ENCODE results near the gene SP110. TPM values are rescaled to one million over a fixed set of nuclear protein-coding genes. Genes with fewer than 3 reads are reported as not detected.

The SP110 gene
- total RNA-seq, 2 donors from 2014 or later = 28.0 to 73.5 TPM

- Histone ChIP-seq H3K9me3 (no peaks in the 10 kb centered on the region), H3K36me3 (peaks cover 26% of the 10 kb centered on the region), H3K27me3 (replicated peaks; ENCODE audit: insufficient read depth) (no peaks in the 10 kb centered on the region), H3K4me1 (ENCODE audit: control insufficient read depth in 1 of 2, low read depth in 2 of 2) (peaks cover 13 to 21% of the 10 kb centered on the region in 2 donors), H3K27ac (no peak overlapping the region), H3K4me3 (no peak overlapping the region)
- ATAC-seq (ENCODE audit: insufficient number of reproducible peaks, low FRiP score, low read depth) (no peak), DNase-seq (ENCODE audit: low spot score) (no peak)
- no peak for TF ChIP-seq CTCF (IDR thresholded peaks at IDR 0.05)
Observed at GRCh38 chr2:230216489-230216888, 3.3 kb downstream of the SP110 start.

GRCh38 chr2:230209422-230210051 lies 10.2 kb downstream of the SP110 start:
- no peak for TF ChIP-seq CTCF (IDR thresholded peaks at IDR 0.05)
- Histone ChIP-seq H3K27me3 (replicated peaks; ENCODE audit: insufficient read depth) (no peaks in the 10 kb centered on the region), H3K36me3 (peaks cover 83% of the 10 kb centered on the region), H3K9me3 (no peaks in the 10 kb centered on the region), H3K4me3 (no peak overlapping the region), H3K27ac (no peak overlapping the region), H3K4me1 (ENCODE audit: control insufficient read depth in 1 of 2, low read depth in 2 of 2) (no peaks in the 10 kb centered on the region)
- no peak for DNase-seq (ENCODE audit: low spot score)
- ATAC-seq (ENCODE audit: insufficient number of reproducible peaks, low FRiP score, low read depth) = no peak

- Histone ChIP-seq H3K27ac (no peak overlapping the region), H3K36me3 (peaks cover 80% of the 10 kb centered on the region), H3K9me3 (no peaks in the 10 kb centered on the region), H3K27me3 (replicated peaks; ENCODE audit: insufficient read depth) (no peaks in the 10 kb centered on the region), H3K4me3 (no peak overlapping the region), H3K4me1 (ENCODE audit: control insufficient read depth in 1 of 2, low read depth in 2 of 2) (no peaks in the 10 kb centered on the region)
- TF ChIP-seq CTCF (IDR thresholded peaks at IDR 0.05) = no peak
- DNase-seq (ENCODE audit: low spot score) (no peak), ATAC-seq (ENCODE audit: insufficient number of reproducible peaks, low FRiP score, low read depth) (no peak)
Observed at GRCh38 chr2:230208576-230208975, 11.2 kb downstream of the SP110 start.

GRCh38 chr2:230205721-230206120 lies 14.1 kb downstream of the SP110 start:
- ATAC-seq (ENCODE audit: insufficient number of reproducible peaks, low FRiP score, low read depth) (no peak), DNase-seq (ENCODE audit: low spot score) (no peak)
- Histone ChIP-seq H3K36me3 (peaks cover 67% of the 10 kb centered on the region), H3K4me1 (ENCODE audit: control insufficient read depth in 1 of 2, low read depth in 2 of 2) (no peaks in the 10 kb centered on the region), H3K9me3 (no peaks in the 10 kb centered on the region), H3K4me3 (no peak overlapping the region), H3K27ac (no peak overlapping the region), H3K27me3 (replicated peaks; ENCODE audit: insufficient read depth) (no peaks in the 10 kb centered on the region)
- TF ChIP-seq CTCF (IDR thresholded peaks at IDR 0.05) = no peak

GRCh38 chr2:230205034-230205433 lies 14.8 kb downstream of the SP110 start:
- DNase-seq (ENCODE audit: low spot score) = no peak
- Histone ChIP-seq H3K27ac (no peak overlapping the region), H3K36me3 (peaks cover 67% of the 10 kb centered on the region), H3K27me3 (replicated peaks; ENCODE audit: insufficient read depth) (no peaks in the 10 kb centered on the region), H3K4me3 (no peak overlapping the region), H3K4me1 (ENCODE audit: control insufficient read depth in 1 of 2, low read depth in 2 of 2) (no peaks in the 10 kb centered on the region), H3K9me3 (no peaks in the 10 kb centered on the region)
- TF ChIP-seq CTCF (IDR thresholded peaks at IDR 0.05) = no peak
- ATAC-seq (ENCODE audit: insufficient number of reproducible peaks, low FRiP score, low read depth) = no peak
